ENCODE data around the gene RMND5A.

GRCh38 chr2:86781363-86781762 is 61.3 kb downstream of the RMND5A start:
- no peak for TF ChIP-seq CTCF (IDR thresholded peaks at IDR 0.05; ENCODE audit: insufficient read depth, low read length, poor library complexity, severe bottlenecking)
- no peak for TF ChIP-seq EZH2phosphoT487 (conservative IDR thresholded peaks at IDR 0.05; ENCODE audit: low read length)

All from SU-DHL-6 (cell line).